ENCODE data around the gene SEMA6B.

Gene SEMA6B

GRCh38 chr19:4519521-4520277 is 39.8 kb downstream of the SEMA6B start:
- Histone ChIP-seq H3K4me1 (ENCODE audit: control insufficient read depth, low read length) (no peaks in the 10 kb centered on the region), H3K36me3 (ENCODE audit: control insufficient read depth, low read length) (no peaks in the 10 kb centered on the region), H3K9me3 (ENCODE audit: control insufficient read depth, insufficient read depth, low read length) (no peaks in the 10 kb centered on the region), H4K20me1 (ENCODE audit: control insufficient read depth, insufficient read depth, low read depth, low read length) (no peaks in the 10 kb centered on the region), H3K27me3 (ENCODE audit: control insufficient read depth, low read length) (no peaks in the 10 kb centered on the region), H3K27ac (ENCODE audit: low read depth, low read length) (no peak overlapping the region), H3K79me2 (ENCODE audit: control insufficient read depth, low read length) (no peaks in the 10 kb centered on the region), H3K9me2 (replicated peaks; ENCODE audit: control insufficient read depth, low read length) (no peaks in the 10 kb centered on the region), H3K4me3 (ENCODE audit: low read length) (no peak overlapping the region), H3F3A (ENCODE audit: control insufficient read depth, insufficient read depth) (no peaks in the 10 kb centered on the region), H3K4me2 (ENCODE audit: low read length) (no peak overlapping the region)
- TF ChIP-seq EZH2phosphoT487 (IDR thresholded peaks at IDR 0.05; ENCODE audit: borderline replicate concordance, low read length) (no peak), CTCF (IDR thresholded peaks at IDR 0.05; ENCODE audit: low read depth, low read length, poor library complexity, severe bottlenecking) (no peak)

GRCh38 chr19:4519172-4519496 is 40.4 kb downstream of the SEMA6B start:
- H3K27me3 ChIP-seq (ENCODE audit: control insufficient read depth, low read length), result no peaks in the 10 kb centered on the region
- no peaks in the 10 kb centered on the region for H4K20me1 ChIP-seq (ENCODE audit: control insufficient read depth, insufficient read depth, low read depth, low read length)
- no peak for TF ChIP-seq EZH2phosphoT487 (IDR thresholded peaks at IDR 0.05; ENCODE audit: borderline replicate concordance, low read length)
- TF ChIP-seq CTCF (IDR thresholded peaks at IDR 0.05; ENCODE audit: low read depth, low read length, poor library complexity, severe bottlenecking), result no peak
- no peak overlapping the region for H3K27ac ChIP-seq (ENCODE audit: low read depth, low read length)
- no peak overlapping the region for H3K4me3 ChIP-seq (ENCODE audit: low read length)
- no peaks in the 10 kb centered on the region for H3K79me2 ChIP-seq (ENCODE audit: control insufficient read depth, low read length)
- no peak overlapping the region for H3K4me2 ChIP-seq (ENCODE audit: low read length)
- H3F3A ChIP-seq (ENCODE audit: control insufficient read depth, insufficient read depth), result no peaks in the 10 kb centered on the region
- H3K9me2 ChIP-seq (replicated peaks; ENCODE audit: control insufficient read depth, low read length), result no peaks in the 10 kb centered on the region
- no peaks in the 10 kb centered on the region for H3K4me1 ChIP-seq (ENCODE audit: control insufficient read depth, low read length)
- no peaks in the 10 kb centered on the region for H3K36me3 ChIP-seq (ENCODE audit: control insufficient read depth, low read length)
- no peaks in the 10 kb centered on the region for H3K9me3 ChIP-seq (ENCODE audit: control insufficient read depth, insufficient read depth, low read length)

GRCh38 chr19:4518345-4519171 is 40.9 kb downstream of the SEMA6B start, which contains the start of gene PLIN4:
TSS of gene PLIN4 (minus strand) at chr19:4518486. CDS start at chr19:4518272, 214 bp downstream.
- Histone ChIP-seq H4K20me1 (ENCODE audit: control insufficient read depth, insufficient read depth, low read depth, low read length) (no peaks in the 10 kb centered on the region), H3K36me3 (ENCODE audit: control insufficient read depth, low read length) (no peaks in the 10 kb centered on the region), H3F3A (ENCODE audit: control insufficient read depth, insufficient read depth) (no peaks in the 10 kb centered on the region), H3K9me3 (ENCODE audit: control insufficient read depth, insufficient read depth, low read length) (no peaks in the 10 kb centered on the region), H3K9me2 (replicated peaks; ENCODE audit: control insufficient read depth, low read length) (no peaks in the 10 kb centered on the region), H3K79me2 (ENCODE audit: control insufficient read depth, low read length) (no peaks in the 10 kb centered on the region), H3K4me3 (ENCODE audit: low read length) (no peak within 1 kb of the TSS), H3K27ac (ENCODE audit: low read depth, low read length) (no peak within 1 kb of the TSS), H3K4me1 (ENCODE audit: control insufficient read depth, low read length) (no peaks in the 10 kb centered on the region), H3K4me2 (ENCODE audit: low read length) (no peak within 1 kb of the TSS), H3K27me3 (ENCODE audit: control insufficient read depth, low read length) (no peaks in the 10 kb centered on the region)
- TF ChIP-seq CTCF (IDR thresholded peaks at IDR 0.05; ENCODE audit: low read depth, low read length, poor library complexity, severe bottlenecking) (no peak), EZH2phosphoT487 (IDR thresholded peaks at IDR 0.05; ENCODE audit: borderline replicate concordance, low read length) (no peak)

Data from DOHH2 (cell line).